IPS-18c (cell line): ENCODE data around the gene PCNX1.

Experiments used
- H3K4me3 ChIP-seq: 2 replicates; pipeline ENCODE4 v1.7.0; 2013; ENCODE audit warnings: low read depth, mild to moderate bottlenecking, low read length, moderate library complexity; ENCODE audit not compliant: insufficient read depth
- H3K9me3 ChIP-seq: one replicate; pipeline ENCODE4 v1.6.1; 2013; ENCODE audit warnings: mild to moderate bottlenecking, low read length, moderate library complexity; ENCODE audit not compliant: control insufficient read depth, insufficient read depth

Gene PCNX1

DNA sequence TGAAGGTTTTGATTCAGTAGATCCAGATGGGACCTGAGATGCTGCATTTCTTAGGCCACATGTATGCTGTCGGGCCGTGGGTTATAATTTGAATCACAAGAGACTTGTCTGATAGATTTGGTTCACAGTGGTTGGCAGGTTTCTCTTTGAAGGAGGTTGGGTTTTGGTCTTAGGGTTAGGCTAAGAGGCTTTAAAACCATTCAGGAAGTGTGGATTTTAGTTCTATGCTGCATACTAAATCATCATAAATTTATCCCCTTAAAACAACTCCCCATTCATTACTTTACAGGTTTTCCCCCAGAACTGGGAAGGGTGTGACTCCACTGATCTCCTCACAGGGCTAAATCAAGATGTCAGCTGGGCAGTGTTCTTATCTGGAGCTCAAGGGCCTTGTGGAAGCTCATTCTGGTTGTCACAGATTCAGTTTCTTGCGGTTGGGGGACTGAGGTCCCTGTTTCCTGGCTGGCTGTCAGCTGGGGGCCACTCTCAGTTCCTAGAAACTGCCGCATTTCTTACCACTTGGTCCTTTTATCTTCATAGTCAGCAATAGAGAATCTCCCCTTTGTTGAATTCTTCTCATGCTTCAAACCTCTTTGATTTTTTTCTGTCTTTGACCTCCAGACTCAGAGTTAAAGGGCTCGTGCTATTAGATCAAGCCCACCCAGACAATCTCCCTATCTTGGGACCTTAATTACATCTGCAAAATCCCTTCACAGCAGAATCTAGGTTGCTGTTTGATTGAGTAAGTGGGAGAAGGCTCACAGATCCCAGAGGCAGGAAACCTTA is 20.6 kb upstream of the PCNX1 start:
- Histone ChIP-seq H3K4me3 (no peak overlapping the region), H3K9me3 (no peaks in the 10 kb centered on the region)

GRCh38 chr14:70887207-70887681 is 20.0 kb upstream of the PCNX1 start:
- Histone ChIP-seq H3K4me3 (no peak overlapping the region), H3K9me3 (no peaks in the 10 kb centered on the region)

DNA sequence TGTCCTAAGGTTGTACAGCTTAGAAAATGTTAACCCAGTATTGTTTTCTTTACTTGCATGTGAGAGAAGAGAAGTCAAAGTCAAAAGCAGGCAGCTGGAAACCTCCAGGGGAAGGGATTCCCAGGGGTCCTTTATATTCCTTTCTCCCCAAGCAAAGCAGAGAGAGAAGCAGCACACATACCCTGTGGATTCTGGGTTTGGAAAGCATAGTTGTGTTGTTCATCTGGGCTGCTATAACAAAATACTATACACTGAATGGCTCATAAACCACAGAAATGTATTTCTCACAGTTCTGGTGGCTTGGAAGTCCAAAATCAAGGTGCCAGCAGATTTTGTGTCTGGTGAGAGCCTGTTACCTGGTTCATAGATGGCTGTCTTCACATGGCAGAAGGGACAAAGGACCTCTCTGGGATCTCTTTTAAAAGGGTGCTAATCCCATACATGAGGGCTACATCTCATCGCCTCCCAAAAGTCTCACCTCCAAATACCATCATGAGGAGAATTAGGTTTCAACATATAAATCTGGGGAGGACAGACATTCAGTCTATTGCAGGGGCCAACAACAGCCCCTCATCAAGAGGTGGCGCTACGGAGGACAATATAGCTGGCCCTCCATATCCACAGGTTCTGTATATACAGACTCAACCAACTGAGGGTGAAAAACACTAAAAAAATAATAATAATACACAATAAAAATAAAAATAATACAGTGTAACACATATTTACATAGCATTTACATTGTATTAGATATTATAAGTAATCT is 19.3 kb upstream of the PCNX1 start:
- no peaks in the 10 kb centered on the region for H3K9me3 ChIP-seq
- no peak overlapping the region for H3K4me3 ChIP-seq

DNA sequence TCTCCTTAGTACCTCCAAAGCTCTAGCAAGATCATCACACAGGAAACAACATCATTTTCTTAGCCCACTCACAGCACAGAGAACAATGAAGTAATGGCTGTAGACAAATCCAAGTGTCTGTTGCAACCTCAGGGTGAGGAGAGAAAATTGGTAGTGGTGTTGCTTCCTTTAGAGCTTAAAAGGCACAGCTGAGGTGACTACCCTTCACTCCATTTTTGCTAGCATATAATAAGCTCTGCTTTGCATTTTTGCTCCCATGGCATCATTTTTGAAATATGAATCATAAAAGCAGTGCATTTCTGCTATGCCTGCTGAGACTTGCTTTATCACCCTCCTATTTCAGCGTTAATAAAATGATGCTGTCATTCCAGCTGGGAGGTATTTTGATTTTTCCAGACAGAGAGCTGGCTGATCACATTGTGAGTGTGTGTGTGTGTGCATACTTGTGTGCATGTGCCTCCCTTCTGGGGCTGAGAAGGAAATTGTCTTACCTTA is 18.5 kb upstream of the PCNX1 start:
- no peaks in the 10 kb centered on the region for H3K9me3 ChIP-seq
- no peak overlapping the region for H3K4me3 ChIP-seq

- Histone ChIP-seq H3K9me3 (no peaks in the 10 kb centered on the region), H3K4me3 (no peak overlapping the region)
These were observed 17.7 kb upstream of the PCNX1 start for GRCh38 chr14:70889555-70889954.

GRCh38 chr14:70890826-70891659 is 16.2 kb upstream of the PCNX1 start:
- no peak overlapping the region for H3K4me3 ChIP-seq
- no peaks in the 10 kb centered on the region for H3K9me3 ChIP-seq

GRCh38 chr14:70891737-70892136 is 15.5 kb upstream of the PCNX1 start:
- no peaks in the 10 kb centered on the region for H3K9me3 ChIP-seq
- no peak overlapping the region for H3K4me3 ChIP-seq

GRCh38 chr14:70893062-70893845 is 14.0 kb upstream of the PCNX1 start:
- Histone ChIP-seq H3K9me3 (no peaks in the 10 kb centered on the region), H3K4me3 (no peak overlapping the region)

DNA sequence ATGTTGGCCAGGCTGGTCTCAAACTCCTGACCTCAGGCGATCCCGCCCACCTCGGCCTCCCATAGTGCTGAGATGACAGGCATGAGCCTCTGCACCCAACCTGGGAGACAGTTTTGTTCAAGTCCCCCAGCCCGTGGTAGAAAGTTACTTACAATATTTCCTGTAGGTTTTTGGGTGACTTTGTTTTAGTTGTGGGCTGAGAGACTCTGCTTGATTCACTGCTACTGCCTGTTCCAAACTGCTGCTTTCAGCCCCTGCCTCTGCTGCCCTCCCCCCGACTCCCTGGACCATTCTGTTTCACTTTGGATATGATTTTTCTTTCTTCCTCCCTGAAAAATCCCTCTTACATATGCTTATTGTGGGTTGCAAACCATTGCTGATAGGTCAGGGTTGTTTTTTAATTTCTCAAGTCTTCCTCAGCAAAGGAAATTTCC is 13.4 kb upstream of the PCNX1 start:
- no peak overlapping the region for H3K4me3 ChIP-seq
- H3K9me3 ChIP-seq: no peaks in the 10 kb centered on the region

GRCh38 chr14:70894868-70895267 is 12.4 kb upstream of the PCNX1 start:
- Histone ChIP-seq H3K4me3 (no peak overlapping the region), H3K9me3 (no peaks in the 10 kb centered on the region)

- Histone ChIP-seq H3K4me3 (no peak overlapping the region), H3K9me3 (no peaks in the 10 kb centered on the region)
These were observed 10.9 kb upstream of the PCNX1 start for GRCh38 chr14:70896317-70896716.

DNA sequence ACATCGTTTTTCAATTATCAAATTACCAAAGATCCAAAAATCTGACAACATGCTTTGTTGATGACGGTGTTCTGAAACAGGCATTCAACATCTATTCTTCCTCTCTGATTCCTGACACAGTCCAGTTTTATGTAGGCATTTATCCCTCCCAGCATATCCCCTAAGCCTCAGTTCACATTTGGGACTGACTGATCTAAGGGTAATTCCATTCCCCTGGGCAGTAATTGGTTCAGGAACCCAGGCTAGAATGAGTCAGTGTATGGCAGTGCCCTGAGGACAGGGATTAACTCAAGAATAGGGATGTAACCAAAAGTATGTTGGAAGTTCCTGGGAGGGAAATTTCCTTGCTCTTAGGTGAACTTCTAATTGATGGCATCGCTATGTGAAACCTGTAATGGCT is 10.3 kb upstream of the PCNX1 start:
- Histone ChIP-seq H3K9me3 (no peaks in the 10 kb centered on the region), H3K4me3 (no peak overlapping the region)

DNA sequence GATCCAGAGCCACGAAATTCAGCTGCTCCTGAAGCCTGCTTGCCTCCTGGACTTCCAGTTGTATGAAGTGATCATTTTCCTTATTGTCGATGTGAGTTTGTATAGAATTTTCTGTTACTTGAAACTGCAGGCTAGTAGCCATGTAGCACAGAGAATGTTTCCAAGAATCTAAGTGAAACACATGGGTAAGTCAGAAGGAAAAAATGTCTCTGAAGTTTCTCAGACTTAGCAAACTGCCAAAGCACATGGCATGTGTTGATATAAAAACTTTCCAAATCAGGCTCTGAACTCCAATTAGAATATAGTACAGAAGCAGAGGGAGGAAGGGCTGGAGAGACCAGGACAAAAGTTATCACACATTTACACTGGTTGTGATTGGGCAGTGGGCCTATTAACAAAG is 9.8 kb upstream of the PCNX1 start:
- Histone ChIP-seq H3K9me3 (no peaks in the 10 kb centered on the region), H3K4me3 (no peak overlapping the region)

GRCh38 chr14:70898111-70898745 is 9.0 kb upstream of the PCNX1 start:
- Histone ChIP-seq H3K9me3 (no peaks in the 10 kb centered on the region), H3K4me3 (no peak overlapping the region)

GRCh38 chr14:70901269-70901668 is 6.0 kb upstream of the PCNX1 start:
- Histone ChIP-seq H3K9me3 (no peaks in the 10 kb centered on the region), H3K4me3 (no peak overlapping the region)

- Histone ChIP-seq H3K9me3 (no peaks in the 10 kb centered on the region), H3K4me3 (no peak overlapping the region)
These were observed 5.1 kb upstream of the PCNX1 start for GRCh38 chr14:70902184-70902583.
